ENCODE measurements around the gene RGS7. TPM values are rescaled to one million over a fixed set of nuclear protein-coding genes. Genes with fewer than 3 reads are reported as not detected.
"Not testable (repeated sequence)": the region's sequence is repeated elsewhere in the genome, so short reads cannot be mapped to it uniquely, and the experiment has no call there.

The RGS7 gene
- total RNA-seq, 1 experiment from 2014 or later, result 0.10 TPM

DNA sequence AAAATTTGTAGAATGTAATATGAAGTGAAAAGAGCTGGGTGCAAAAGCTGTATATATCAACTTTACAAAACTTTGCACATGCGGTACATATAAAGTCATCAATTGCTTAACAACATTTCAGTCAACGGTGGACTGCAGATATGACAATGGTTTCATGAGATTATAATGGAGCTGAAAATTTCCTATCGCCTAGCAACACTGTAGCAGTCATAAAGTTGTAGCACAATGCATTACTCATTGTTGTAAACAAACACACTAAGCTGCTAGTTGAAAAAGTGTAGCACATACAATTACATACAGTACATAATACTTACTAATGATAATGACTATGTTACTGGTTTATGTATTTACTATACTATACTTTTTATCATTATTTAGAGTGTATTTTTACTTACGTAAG is 64.0 kb downstream of the RGS7 start:
- no peak for TF ChIP-seq TCF7L2 (IDR thresholded peaks at IDR 0.05; ENCODE audit: low read depth, low read length)
- TF ChIP-seq, protein P1, sequence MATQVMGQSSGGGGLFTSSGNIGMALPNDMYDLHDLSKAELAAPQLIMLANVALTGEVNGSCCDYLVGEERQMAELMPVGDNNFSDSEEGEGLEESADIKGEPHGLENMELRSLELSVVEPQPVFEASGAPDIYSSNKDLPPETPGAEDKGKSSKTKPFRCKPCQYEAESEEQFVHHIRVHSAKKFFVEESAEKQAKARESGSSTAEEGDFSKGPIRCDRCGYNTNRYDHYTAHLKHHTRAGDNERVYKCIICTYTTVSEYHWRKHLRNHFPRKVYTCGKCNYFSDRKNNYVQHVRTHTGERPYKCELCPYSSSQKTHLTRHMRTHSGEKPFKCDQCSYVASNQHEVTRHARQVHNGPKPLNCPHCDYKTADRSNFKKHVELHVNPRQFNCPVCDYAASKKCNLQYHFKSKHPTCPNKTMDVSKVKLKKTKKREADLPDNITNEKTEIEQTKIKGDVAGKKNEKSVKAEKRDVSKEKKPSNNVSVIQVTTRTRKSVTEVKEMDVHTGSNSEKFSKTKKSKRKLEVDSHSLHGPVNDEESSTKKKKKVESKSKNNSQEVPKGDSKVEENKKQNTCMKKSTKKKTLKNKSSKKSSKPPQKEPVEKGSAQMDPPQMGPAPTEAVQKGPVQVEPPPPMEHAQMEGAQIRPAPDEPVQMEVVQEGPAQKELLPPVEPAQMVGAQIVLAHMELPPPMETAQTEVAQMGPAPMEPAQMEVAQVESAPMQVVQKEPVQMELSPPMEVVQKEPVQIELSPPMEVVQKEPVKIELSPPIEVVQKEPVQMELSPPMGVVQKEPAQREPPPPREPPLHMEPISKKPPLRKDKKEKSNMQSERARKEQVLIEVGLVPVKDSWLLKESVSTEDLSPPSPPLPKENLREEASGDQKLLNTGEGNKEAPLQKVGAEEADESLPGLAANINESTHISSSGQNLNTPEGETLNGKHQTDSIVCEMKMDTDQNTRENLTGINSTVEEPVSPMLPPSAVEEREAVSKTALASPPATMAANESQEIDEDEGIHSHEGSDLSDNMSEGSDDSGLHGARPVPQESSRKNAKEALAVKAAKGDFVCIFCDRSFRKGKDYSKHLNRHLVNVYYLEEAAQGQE (IDR thresholded peaks at IDR 0.05; ENCODE audit: insufficient read depth in 1 of 2, low read depth in 2 of 2, low read length in 1 of 2), result no peak
- TF ChIP-seq, protein P2, sequence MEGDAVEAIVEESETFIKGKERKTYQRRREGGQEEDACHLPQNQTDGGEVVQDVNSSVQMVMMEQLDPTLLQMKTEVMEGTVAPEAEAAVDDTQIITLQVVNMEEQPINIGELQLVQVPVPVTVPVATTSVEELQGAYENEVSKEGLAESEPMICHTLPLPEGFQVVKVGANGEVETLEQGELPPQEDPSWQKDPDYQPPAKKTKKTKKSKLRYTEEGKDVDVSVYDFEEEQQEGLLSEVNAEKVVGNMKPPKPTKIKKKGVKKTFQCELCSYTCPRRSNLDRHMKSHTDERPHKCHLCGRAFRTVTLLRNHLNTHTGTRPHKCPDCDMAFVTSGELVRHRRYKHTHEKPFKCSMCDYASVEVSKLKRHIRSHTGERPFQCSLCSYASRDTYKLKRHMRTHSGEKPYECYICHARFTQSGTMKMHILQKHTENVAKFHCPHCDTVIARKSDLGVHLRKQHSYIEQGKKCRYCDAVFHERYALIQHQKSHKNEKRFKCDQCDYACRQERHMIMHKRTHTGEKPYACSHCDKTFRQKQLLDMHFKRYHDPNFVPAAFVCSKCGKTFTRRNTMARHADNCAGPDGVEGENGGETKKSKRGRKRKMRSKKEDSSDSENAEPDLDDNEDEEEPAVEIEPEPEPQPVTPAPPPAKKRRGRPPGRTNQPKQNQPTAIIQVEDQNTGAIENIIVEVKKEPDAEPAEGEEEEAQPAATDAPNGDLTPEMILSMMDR (IDR thresholded peaks at IDR 0.05), result no peak
- TF ChIP-seq POLR2AphosphoS5 (IDR thresholded peaks at IDR 0.05; ENCODE audit: low read depth, low read length), result no peak
- TF ChIP-seq SIN3A (IDR thresholded peaks at IDR 0.05; ENCODE audit: borderline replicate concordance, insufficient read depth, low read depth, low read length), result no peak
- Histone ChIP-seq H3K9me3 (ENCODE audit: control insufficient read depth, insufficient read depth, low read depth, low read length) (no peaks in the 10 kb centered on the region), H3K36me3 (ENCODE audit: control insufficient read depth, insufficient read depth, low read length) (no peaks in the 10 kb centered on the region), H3K27me3 (ENCODE audit: control insufficient read depth, insufficient read depth, low read length) (no peaks in the 10 kb centered on the region), H3K27ac (ENCODE audit: low read length) (no peak overlapping the region), H3K4me3 (ENCODE audit: low read depth in 2 of 2, low read length in 2 of 2) (no peak overlapping the region), H3K4me1 (ENCODE audit: control insufficient read depth, insufficient read depth, low read length) (no peaks in the 10 kb centered on the region)
- intact Hi-C loops (cut with micrococcal nuclease; ENCODE audit: unreplicated experiment), result no loop called here
- in situ Hi-C loops (cut with HindIII; ENCODE audit: low pct_unique_long_range_greater_than_20kb, low sequenced_read_pairs), result no loop called here
- BruUV-seq (replicated peaks), result no TSS peak
- ChIA-PET POLR2A (no interaction called here), CTCF (no interaction called here)
- no peak for ATAC-seq
- no peak for DNase-seq (ENCODE audit: low read depth, low spot score)

DNA sequence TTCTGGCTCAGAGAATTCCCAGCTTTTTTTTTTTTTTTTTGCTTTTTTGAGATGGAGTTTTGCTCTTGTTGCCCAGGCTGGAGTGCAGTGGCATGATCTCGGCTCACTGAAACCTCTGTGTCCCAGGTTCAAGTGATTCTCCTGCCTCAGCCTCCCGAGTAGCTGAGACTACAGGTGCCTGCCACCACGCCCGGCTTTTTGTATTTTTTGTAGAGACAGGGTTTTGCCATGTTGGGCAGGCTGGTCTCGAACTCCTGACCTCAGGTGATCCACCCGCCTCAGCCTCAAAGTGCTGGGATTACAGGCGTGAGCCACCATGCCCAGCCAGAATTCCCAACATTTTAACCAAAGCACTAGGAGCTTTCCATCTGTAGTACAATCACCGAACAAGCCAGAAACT is 65.5 kb downstream of the RGS7 start:
- ATAC-seq; H3K27me3 ChIP-seq (ENCODE audit: control insufficient read depth, insufficient read depth, low read length); CTCF ChIA-PET; in situ Hi-C loops (cut with HindIII; ENCODE audit: low pct_unique_long_range_greater_than_20kb, low sequenced_read_pairs); H3K4me3 ChIP-seq (ENCODE audit: low read depth in 2 of 2, low read length in 2 of 2); DNase-seq (ENCODE audit: low read depth, low spot score); H3K4me1 ChIP-seq (ENCODE audit: control insufficient read depth, insufficient read depth, low read length); H3K9me3 ChIP-seq (ENCODE audit: control insufficient read depth, insufficient read depth, low read depth, low read length); intact Hi-C loops (cut with micrococcal nuclease; ENCODE audit: unreplicated experiment); POLR2A ChIA-PET; BruUV-seq (replicated peaks); H3K36me3 ChIP-seq (ENCODE audit: control insufficient read depth, insufficient read depth, low read length); H3K27ac ChIP-seq (ENCODE audit: low read length): not testable (repeated sequence)

DNA sequence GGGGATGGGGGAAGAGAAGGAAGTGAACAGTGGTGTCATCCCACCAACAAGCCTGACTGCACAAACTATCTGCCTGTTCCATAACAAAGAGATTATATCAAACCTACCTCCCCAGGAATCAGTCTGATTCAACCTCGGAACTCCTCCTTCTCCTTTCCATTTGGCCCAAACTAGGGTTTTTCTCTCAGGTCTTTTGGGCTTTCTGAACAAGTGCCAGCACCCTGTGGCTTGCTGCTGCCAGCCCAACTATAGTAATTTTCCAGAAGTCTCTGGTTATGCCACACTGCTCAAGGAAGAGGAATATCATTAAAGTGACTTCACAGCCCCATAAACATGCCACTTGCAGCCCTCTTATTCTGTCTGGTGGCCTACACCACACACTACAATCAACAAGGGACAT is 70.5 kb downstream of the RGS7 start:
- TF ChIP-seq TCF7L2 (IDR thresholded peaks at IDR 0.05; ENCODE audit: low read depth, low read length) (no peak), POLR2AphosphoS5 (IDR thresholded peaks at IDR 0.05; ENCODE audit: low read depth, low read length) (no peak), SIN3A (IDR thresholded peaks at IDR 0.05; ENCODE audit: borderline replicate concordance, insufficient read depth, low read depth, low read length) (no peak)
- TF ChIP-seq, protein P2 (IDR thresholded peaks at IDR 0.05), result no peak
- TF ChIP-seq, protein P1 (IDR thresholded peaks at IDR 0.05; ENCODE audit: insufficient read depth in 1 of 2, low read depth in 2 of 2, low read length in 1 of 2), result no peak
- Histone ChIP-seq H3K4me3 (ENCODE audit: low read depth in 2 of 2, low read length in 2 of 2) (no peak overlapping the region), H3K27me3 (ENCODE audit: control insufficient read depth, insufficient read depth, low read length) (no peaks in the 10 kb centered on the region), H3K27ac (ENCODE audit: low read length) (no peak overlapping the region), H3K9me3 (ENCODE audit: control insufficient read depth, insufficient read depth, low read depth, low read length) (0 out of 2 replicates have a peak, but pooled peaks cover 6% of the 10 kb centered on the region), H3K4me1 (ENCODE audit: control insufficient read depth, insufficient read depth, low read length) (no peaks in the 10 kb centered on the region), H3K36me3 (ENCODE audit: control insufficient read depth, insufficient read depth, low read length) (no peaks in the 10 kb centered on the region)
- intact Hi-C loops (cut with micrococcal nuclease; ENCODE audit: unreplicated experiment) (no loop called here), in situ Hi-C loops (cut with HindIII; ENCODE audit: low pct_unique_long_range_greater_than_20kb, low sequenced_read_pairs) (no loop called here)
- BruUV-seq (replicated peaks), result no TSS peak
- ChIA-PET CTCF (no interaction called here), POLR2A (no interaction called here)
- DNase-seq (ENCODE audit: low read depth, low spot score), result no peak
- ATAC-seq, result no peak
